HCT116 (cell line): ENCODE results near the gene USP36. TPM values are rescaled to one million over a fixed set of nuclear protein-coding genes. Genes with fewer than 3 reads are reported as not detected.

Experiments
- ATAC-seq: fragments of 200-7000 bp; cut with Tn5 transposase; 2 replicates; pipeline ENCODE4 v1.9.1; 2020; ENCODE audit warnings: mild to moderate bottlenecking, moderate library complexity
- BruUV-seq: library from RNA; stranded (reverse); fragments of 400-500 nt; replicated peaks from 2 replicates; lab custom pipeline; 2021; lab: Mats Ljungman, UMichigan
- CTCF ChIA-PET: fragments of 300-600 bp; sonication (Branson Sonifier 250); formaldehyde crosslinking; loops from one replicate; lab custom pipeline; 2021; ENCODE audit warnings: antibody characterized with exemption; lab: Charles Lee
- POLR2A ChIA-PET: fragments of 300-600, 350-600 bp; sonication (Branson Sonifier 250); formaldehyde crosslinking; loops from one replicate; lab custom pipeline; 2021; ENCODE audit warnings: antibody characterized with exemption; lab: Charles Lee
- RAD21 ChIA-PET, 2 experiments: fragments of 300-600 bp; sonication (Branson Sonifier 250); formaldehyde crosslinking; loops; one replicate each; lab custom pipeline; 2023; ENCODE audit warnings: low total read pairs in 2 of 2; ENCODE audit not compliant: uncharacterized antibody in 2 of 2, unreplicated experiment in 2 of 2, low non-redundant PET in 1 of 2; lab: Charles Lee
- DNase-seq: peaks from one replicate; pipeline ENCODE4 v3.0.0-alpha.2; 2010; ENCODE audit warnings: low read depth, low spot score
- H2AFZ ChIP-seq: fragments of 200-600 bp; shearing (Covaris generic), sonication (generic); 2 replicates; pipeline ENCODE4 v1.6.1; 2017; ENCODE audit warnings: low read depth, mixed run types, mixed read lengths, antibody characterized with exemption, low read length; ENCODE audit not compliant: poor library complexity, severe bottlenecking
- H3K27ac ChIP-seq: 2 replicates; pipeline ENCODE4 v1.5.1; 2012; ENCODE audit warnings: low read depth, low read length
- H3K27me3 ChIP-seq: fragments of 200-600 bp; sonication (generic); 2 replicates; pipeline ENCODE4 v1.6.1; 2016; ENCODE audit warnings: mixed run types, low read length, mixed read lengths; ENCODE audit not compliant: insufficient read depth
- H3K36me3 ChIP-seq, 2 experiments: fragments of 200-500 bp in 1 of 2; fragments of 200-600 bp in 1 of 2; sonication (Bioruptor generic) in 1 of 2; sonication (generic) in 1 of 2; 2 replicates each; pipeline versions ENCODE4 v1.5.1 to v1.6.1; 2014 to 2016; ENCODE audit warnings: low read length in 2 of 2, inconsistent platforms in 1 of 2, mixed read lengths in 1 of 2, mixed run types in 1 of 2; ENCODE audit not compliant: insufficient read depth in 2 of 2, control insufficient read depth in 1 of 2
- H3K4me1 ChIP-seq, 2 experiments: fragments of 200-600 bp in 1 of 2; sonication (generic) in 1 of 2; 2 replicates each; pipeline versions ENCODE4 v1.5.1 to v1.6.1; 2012 to 2017; ENCODE audit warnings: low read length in 2 of 2, inconsistent platforms in 1 of 2, mild to moderate bottlenecking in 1 of 2, mixed read lengths in 1 of 2, mixed run types in 1 of 2, moderate library complexity in 1 of 2; ENCODE audit not compliant: insufficient read depth in 2 of 2, control insufficient read depth in 1 of 2
- H3K4me2 ChIP-seq: fragments of 200-600 bp; sonication (generic); 2 replicates; pipeline ENCODE4 v1.6.1; 2017; ENCODE audit warnings: mixed run types, low read length, mixed read lengths
- H3K4me3 ChIP-seq, 2 experiments: fragments of 200-600 bp in 1 of 2; sonication (generic) in 1 of 2; replicated peaks in 1 of 2; 2 replicates each; pipeline ENCODE4 v1.5.1; 2011 to 2016; ENCODE audit warnings: low read length in 2 of 2, control low read depth in 1 of 2, low read depth in 1 of 2, mild to moderate bottlenecking in 1 of 2, mixed read lengths in 1 of 2, mixed run types in 1 of 2
- H3K79me2 ChIP-seq: fragments of 200-600 bp; sonication (generic); 2 replicates; pipeline ENCODE4 v1.6.1; 2017; ENCODE audit warnings: mild to moderate bottlenecking, mixed run types, low read length, moderate library complexity, mixed read lengths; ENCODE audit not compliant: insufficient read depth
- H3K9ac ChIP-seq: fragments of 200-600 bp; sonication (generic); 2 replicates; pipeline ENCODE4 v1.6.1; 2016; ENCODE audit warnings: low read length, mixed read lengths
- H3K9me2 ChIP-seq: fragments of 200-600 bp; sonication (generic), shearing (Covaris generic); 2 replicates; pipeline ENCODE4 v1.6.1; 2017; ENCODE audit warnings: mixed run types, mild to moderate bottlenecking, moderate library complexity; ENCODE audit not compliant: insufficient read depth
- H3K9me3 ChIP-seq, 2 experiments: fragments of 200-500 bp in 1 of 2; fragments of 200-600 bp in 1 of 2; sonication (Bioruptor generic) in 1 of 2; sonication (generic) in 1 of 2; 2 replicates each; pipeline ENCODE4 v1.6.1; 2014 to 2017; ENCODE audit warnings: low read length in 2 of 2, mixed read lengths in 2 of 2, inconsistent platforms in 1 of 2, low read depth in 1 of 2, mild to moderate bottlenecking in 1 of 2, mixed run types in 1 of 2, moderate library complexity in 1 of 2; ENCODE audit not compliant: control insufficient read depth in 1 of 2, insufficient read depth in 1 of 2
- H4K20me1 ChIP-seq: fragments of 200-600 bp; sonication (generic), shearing (Covaris generic); 2 replicates; pipeline ENCODE4 v1.6.1; 2017; ENCODE audit warnings: mixed run types, mild to moderate bottlenecking, moderate library complexity; ENCODE audit not compliant: insufficient read depth
- CTCF ChIP-seq, 3 experiments: fragments of 200-600 bp in 1 of 3; sonication (generic) in 1 of 3; IDR thresholded peaks in 2 of 3; conservative IDR thresholded peaks in 1 of 3; 2 replicates each; pipeline ENCODE4 v1.5.1; 2012 to 2017; ENCODE audit warnings: low read depth in 2 of 3, low read length in 2 of 3, antibody characterized with exemption in 1 of 3, borderline replicate concordance in 1 of 3, control low read depth in 1 of 3, mild to moderate bottlenecking in 1 of 3, mixed read lengths in 1 of 3, mixed run types in 1 of 3, moderate library complexity in 1 of 3; ENCODE audit not compliant: insufficient read depth in 1 of 3
- FOSL1 ChIP-seq: IDR thresholded peaks from 2 replicates; pipeline ENCODE4 v1.6.1; 2012; ENCODE audit warnings: low read depth
- RAD21 ChIP-seq: IDR thresholded peaks from 2 replicates; pipeline ENCODE4 v1.6.1; 2012; ENCODE audit warnings: low read depth, mild to moderate bottlenecking
- YY1 ChIP-seq: IDR thresholded peaks from 2 replicates; pipeline ENCODE4 v1.6.1; 2011; ENCODE audit warnings: low read length, low read depth, moderate library complexity, mild to moderate bottlenecking; ENCODE audit not compliant: insufficient replicate concordance; ENCODE audit errors: extremely low read depth
- intact Hi-C: fragments of 100-400 bp; cut with micrococcal nuclease; formaldehyde crosslinking; loops from 2 replicates; pipeline ENCODE4 v1.10.0; 2022
- total RNA-seq: library from RNA; stranded (reverse); gene quantifications from one replicate; pipeline ENCODE4 v1.2.1, GENCODE V29; 2021; ENCODE audit not compliant: unreplicated experiment

The USP36 gene
- total RNA-seq, 1 experiment from 2014 or later = 104 TPM

GRCh38 chr17:78865682-78866390 is 25.2 kb upstream of the USP36 start:
- intact Hi-C loops = loop anchor here (1.0 to 5.0 kb wide), 2 partner anchors 56 to 105 kb away; no protein-coding TSS in a partner anchor

More at GRCh38 chr17:78865682-78866390, 25.2 kb upstream of the USP36 start:
- H3K27me3 ChIP-seq = no peaks in the 10 kb centered on the region
- peak overlapping the region; percentile 28; the same call in 1 of the 2 replicates for H3K4me2 ChIP-seq
- DNase-seq (peak; percentile 73), ATAC-seq (peak; percentile 65)
- no TSS peak for BruUV-seq
- no peaks in the 10 kb centered on the region for H4K20me1 ChIP-seq
- no peak overlapping the region for H2AFZ ChIP-seq
- ChIA-PET CTCF (interaction anchor here (0.5 to 3.7 kb wide), 31 partner anchors 11 to 181 kb away, joined by 3 to 55 read pairs (median 5); partner anchors contain the start of genes CEP295NL and LGALS3BP), RAD21 (interaction anchor here (0.7 to 1.9 kb wide), 3 partner anchors 11 to 105 kb away, joined by 3 to 14 read pairs (median 6); no protein-coding TSS in a partner anchor), POLR2A (interaction anchor here (0.7 to 1.3 kb wide), 4 partner anchors 96 to 114 kb away, joined by 3 to 6 read pairs (median 4); partner anchors contain the start of gene LGALS3BP)
- H3K9ac ChIP-seq = no peak overlapping the region
- H3K27ac ChIP-seq = no peak overlapping the region
- H3K4me1 ChIP-seq = peaks cover 20 to 32% of the 10 kb centered on the region in 2 experiments
- no peaks in the 10 kb centered on the region for H3K9me3 ChIP-seq
- H3K36me3 ChIP-seq = peaks cover 0 to 5% of the 10 kb centered on the region in 2 experiments; a peak in 1 of 4 replicates
- H3K9me2 ChIP-seq = no peaks in the 10 kb centered on the region
- no peak overlapping the region for H3K4me3 ChIP-seq
- peak; percentile 90 to 99 (median 98) for TF ChIP-seq CTCF (IDR thresholded peaks at IDR 0.05 in 2 of 3, conservative IDR thresholded peaks at IDR 0.05 in 1 of 3; ENCODE audit: borderline replicate concordance in 1 of 3, insufficient read depth in 1 of 3, low read depth in 2 of 3, low read length in 2 of 3)
- peak; percentile 95 for TF ChIP-seq RAD21
- peak; percentile 41 for TF ChIP-seq YY1
- TF ChIP-seq FOSL1 = no peak
- no peaks in the 10 kb centered on the region; the same call in 1 of the 2 replicates for H3K79me2 ChIP-seq
